ENCODE data around the gene SMAD4. TPM values are rescaled to one million over a fixed set of nuclear protein-coding genes. Genes with fewer than 3 reads are reported as not detected.
"Not testable (repeated sequence)": the region's sequence is repeated elsewhere in the genome, so short reads cannot be mapped to it uniquely, and the experiment has no call there.

SMAD4 gene
- total RNA-seq, 1 donor from 2014 or later: 123 TPM

- no peak for TF ChIP-seq CTCF (conservative IDR thresholded peaks at IDR 0.05)
- Mint-ChIP-seq H3K27ac (no peak overlapping the region), H3K4me3 (no peak overlapping the region), H3K36me3 (peaks cover 23% of the 10 kb centered on the region), H3K9me3 (no peaks in the 10 kb centered on the region), H3K27me3 (no peaks in the 10 kb centered on the region), H3K4me1 (ENCODE audit: unreplicated experiment) (peaks cover 8% of the 10 kb centered on the region)
- DNase-seq (ENCODE audit: extremely low spot score, unreplicated experiment): no peak
Observed at GRCh38 chr18:50987261-50987660, 42.8 kb upstream of the SMAD4 start.

- Mint-ChIP-seq H3K9me3 (no peaks in the 10 kb centered on the region), H3K27me3 (no peaks in the 10 kb centered on the region), H3K4me1 (ENCODE audit: unreplicated experiment) (peaks cover 5% of the 10 kb centered on the region), H3K27ac (no peak overlapping the region), H3K36me3 (peaks cover 13% of the 10 kb centered on the region), H3K4me3 (no peak overlapping the region)
- DNase-seq (ENCODE audit: extremely low spot score, unreplicated experiment): no peak
- no peak for TF ChIP-seq CTCF (conservative IDR thresholded peaks at IDR 0.05)
Observed at GRCh38 chr18:50989711-50990110, 40.3 kb upstream of the SMAD4 start.

- no peak overlapping the region for H3K4me3 Mint-ChIP-seq
- peaks cover 5% of the 10 kb centered on the region for H3K4me1 Mint-ChIP-seq (ENCODE audit: unreplicated experiment)
- H3K36me3 Mint-ChIP-seq: peaks cover 4% of the 10 kb centered on the region
- TF ChIP-seq CTCF (conservative IDR thresholded peaks at IDR 0.05): no peak
- no peaks in the 10 kb centered on the region for H3K9me3 Mint-ChIP-seq
- peak overlapping the region; percentile 58 for H3K27ac Mint-ChIP-seq
- no peak for DNase-seq (ENCODE audit: extremely low spot score, unreplicated experiment)
- no peaks in the 10 kb centered on the region for H3K27me3 Mint-ChIP-seq
Observed at GRCh38 chr18:50992351-50992762, 37.7 kb upstream of the SMAD4 start.

- Mint-ChIP-seq H3K27me3 (no peaks in the 10 kb centered on the region), H3K4me3 (no peak overlapping the region), H3K27ac (no peak overlapping the region), H3K9me3 (no peaks in the 10 kb centered on the region), H3K4me1 (ENCODE audit: unreplicated experiment) (peaks cover 5% of the 10 kb centered on the region), H3K36me3 (no peaks in the 10 kb centered on the region)
- no peak for DNase-seq (ENCODE audit: extremely low spot score, unreplicated experiment)
- no peak for TF ChIP-seq CTCF (conservative IDR thresholded peaks at IDR 0.05)
Observed at GRCh38 chr18:50994031-50994430, 36.0 kb upstream of the SMAD4 start.

GRCh38 chr18:51003174-51003573, 26.8 kb upstream of the SMAD4 start:
- H3K27ac Mint-ChIP-seq; H3K4me1 Mint-ChIP-seq (ENCODE audit: unreplicated experiment); H3K27me3 Mint-ChIP-seq; H3K36me3 Mint-ChIP-seq; DNase-seq (ENCODE audit: extremely low spot score, unreplicated experiment); H3K4me3 Mint-ChIP-seq; H3K9me3 Mint-ChIP-seq: not testable (repeated sequence)

- H3K36me3 Mint-ChIP-seq: peaks cover 8% of the 10 kb centered on the region
- H3K4me3 Mint-ChIP-seq: no peak overlapping the region
- no peak for TF ChIP-seq CTCF (conservative IDR thresholded peaks at IDR 0.05)
- H3K27ac Mint-ChIP-seq: no peak overlapping the region
- H3K4me1 Mint-ChIP-seq (ENCODE audit: unreplicated experiment): peaks cover 4% of the 10 kb centered on the region
- no peaks in the 10 kb centered on the region for H3K9me3 Mint-ChIP-seq
- H3K27me3 Mint-ChIP-seq: peaks cover 3% of the 10 kb centered on the region
- no peak for DNase-seq (ENCODE audit: extremely low spot score, unreplicated experiment)
Observed at GRCh38 chr18:51006061-51006818, 23.8 kb upstream of the SMAD4 start.

Measured in type B pancreatic cell (in vitro differentiated cells).